ENCODE data around the gene LHX4. TPM values are rescaled to one million over a fixed set of nuclear protein-coding genes. Genes with fewer than 3 reads are reported as not detected.

Gene LHX4
- total RNA-seq, 2 donors from 2014 or later, result not detected

DNA sequence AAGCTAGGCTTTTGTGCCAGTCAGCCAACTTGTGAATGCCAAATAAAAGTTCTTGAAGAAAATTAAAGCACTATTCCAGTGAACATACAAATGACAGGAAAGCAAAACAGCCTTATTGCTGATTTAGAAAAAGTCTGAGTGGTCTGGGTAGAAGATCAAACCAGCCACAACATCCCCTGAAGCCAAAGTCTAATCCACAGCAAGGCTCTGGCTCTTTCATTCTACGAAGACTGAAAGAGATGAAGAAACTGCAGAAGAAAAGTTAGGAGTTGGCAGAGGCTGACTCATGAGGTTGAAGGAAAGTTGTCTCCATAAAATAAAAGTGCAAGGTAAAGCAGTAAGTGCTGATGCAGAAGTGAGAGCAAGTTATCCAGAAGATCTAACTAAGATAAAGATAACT lies 65.9 kb downstream of the LHX4 start:
- TF ChIP-seq CTCF (IDR thresholded peaks at IDR 0.05), result no peak
- Histone ChIP-seq H3K36me3 (no peaks in the 10 kb centered on the region), H3K4me1 (ENCODE audit: control insufficient read depth in 1 of 2, low read depth in 2 of 2) (no peaks in the 10 kb centered on the region), H3K27ac (no peak overlapping the region), H3K27me3 (replicated peaks; ENCODE audit: insufficient read depth) (no peaks in the 10 kb centered on the region), H3K9me3 (no peaks in the 10 kb centered on the region), H3K4me3 (no peak overlapping the region)
- DNase-seq (ENCODE audit: low spot score) (no peak), ATAC-seq (ENCODE audit: insufficient number of reproducible peaks, low FRiP score, low read depth) (no peak)

GRCh38 chr1:180299479-180300221 lies 69.6 kb downstream of the LHX4 start:
- H3K9me3 ChIP-seq, result no peaks in the 10 kb centered on the region
- ATAC-seq (ENCODE audit: insufficient number of reproducible peaks, low FRiP score, low read depth) (no peak), DNase-seq (ENCODE audit: low spot score) (no peak)
- TF ChIP-seq CTCF (IDR thresholded peaks at IDR 0.05), result no peak
- no peaks in the 10 kb centered on the region for H3K36me3 ChIP-seq
- H3K27me3 ChIP-seq (replicated peaks; ENCODE audit: insufficient read depth), result no peaks in the 10 kb centered on the region
- no peak overlapping the region for H3K27ac ChIP-seq
- no peak overlapping the region for H3K4me3 ChIP-seq
- no peaks in the 10 kb centered on the region for H3K4me1 ChIP-seq (ENCODE audit: control insufficient read depth in 1 of 2, low read depth in 2 of 2)

GRCh38 chr1:180301135-180301742 lies 71.2 kb downstream of the LHX4 start:
- no peak for TF ChIP-seq CTCF (IDR thresholded peaks at IDR 0.05)
- DNase-seq (ENCODE audit: low spot score) (no peak), ATAC-seq (ENCODE audit: insufficient number of reproducible peaks, low FRiP score, low read depth) (no peak)
- Histone ChIP-seq H3K4me3 (no peak overlapping the region), H3K27me3 (replicated peaks; ENCODE audit: insufficient read depth) (no peaks in the 10 kb centered on the region), H3K4me1 (ENCODE audit: control insufficient read depth in 1 of 2, low read depth in 2 of 2) (no peaks in the 10 kb centered on the region), H3K9me3 (no peaks in the 10 kb centered on the region), H3K27ac (no peak overlapping the region), H3K36me3 (no peaks in the 10 kb centered on the region)

DNA sequence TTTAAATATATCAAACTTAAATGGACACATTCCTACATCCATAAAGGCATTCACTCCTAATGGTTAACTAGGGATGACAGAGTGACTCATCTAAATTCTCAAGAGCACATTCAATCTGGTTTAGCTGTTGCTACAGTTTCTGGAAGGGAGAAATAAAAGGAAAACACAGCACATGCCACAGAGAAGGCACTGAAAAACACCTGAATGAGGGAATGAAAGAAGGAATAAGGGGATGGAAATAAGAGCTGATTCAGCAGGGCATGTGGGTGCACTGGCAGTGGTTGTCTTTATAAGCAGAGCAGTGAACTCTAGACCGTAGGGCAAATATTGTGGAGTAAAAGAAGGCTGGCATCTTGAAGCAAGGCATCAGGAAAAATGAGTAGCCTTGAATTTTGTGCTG lies 79.3 kb downstream of the LHX4 start:
- H3K9me3 ChIP-seq, result no peaks in the 10 kb centered on the region
- no peaks in the 10 kb centered on the region for H3K36me3 ChIP-seq
- no peak overlapping the region for H3K27ac ChIP-seq
- H3K4me3 ChIP-seq, result no peak overlapping the region
- no peaks in the 10 kb centered on the region for H3K4me1 ChIP-seq (ENCODE audit: control insufficient read depth in 1 of 2, low read depth in 2 of 2)
- DNase-seq (ENCODE audit: low spot score), result no peak
- ATAC-seq (ENCODE audit: insufficient number of reproducible peaks, low FRiP score, low read depth), result no peak
- TF ChIP-seq CTCF (IDR thresholded peaks at IDR 0.05), result no peak
- no peaks in the 10 kb centered on the region for H3K27me3 ChIP-seq (replicated peaks; ENCODE audit: insufficient read depth)

GRCh38 chr1:180310095-180310494 lies 80.0 kb downstream of the LHX4 start:
- Histone ChIP-seq H3K9me3 (no peaks in the 10 kb centered on the region), H3K27ac (no peak overlapping the region), H3K4me3 (no peak overlapping the region), H3K27me3 (replicated peaks; ENCODE audit: insufficient read depth) (no peaks in the 10 kb centered on the region), H3K4me1 (ENCODE audit: control insufficient read depth in 1 of 2, low read depth in 2 of 2) (peaks cover 0 to under 1% of the 10 kb centered on the region in 2 donors), H3K36me3 (no peaks in the 10 kb centered on the region)
- TF ChIP-seq CTCF (IDR thresholded peaks at IDR 0.05), result no peak
- no peak for DNase-seq (ENCODE audit: low spot score)
- no peak for ATAC-seq (ENCODE audit: insufficient number of reproducible peaks, low FRiP score, low read depth)
